IMR-90 (cell line): Measurements from ENCODE around the gene GAD2. TPM values are rescaled to one million over a fixed set of nuclear protein-coding genes. Genes with fewer than 3 reads are reported as not detected.

ENCODE experiments used
- ATAC-seq: fragments of 200-7000 bp; cut with Tn5 transposase; 2 replicates; pipeline ENCODE4 v1.9.1; 2020; ENCODE audit warnings: low read depth, mild to moderate bottlenecking, moderate library complexity
- BruUV-seq: library from RNA; stranded (reverse); fragments of 400-500 nt; replicated peaks from 2 replicates; lab custom pipeline; 2021; lab: Mats Ljungman, UMichigan
- CTCF ChIA-PET: fragments of 300-600 bp; formaldehyde crosslinking; extraction: SDS; loops from one replicate; lab custom pipeline; 2021; ENCODE audit warnings: antibody characterized with exemption; lab: Yijun Ruan, JAX
- POLR2A ChIA-PET: fragments of 300-600 bp; sonication (Branson Sonifier 250); formaldehyde crosslinking; loops from one replicate; lab custom pipeline; 2022; ENCODE audit warnings: antibody characterized with exemption; ENCODE audit not compliant: unreplicated experiment; lab: Charles Lee
- DNase-seq: peaks from one replicate; pipeline ENCODE4 v3.0.0; 2013
- H2AFZ ChIP-seq: replicated peaks from 2 replicates; pipeline ENCODE3; 2013; ENCODE audit warnings: low read length, mild to moderate bottlenecking; ENCODE audit not compliant: poor library complexity
- H2AK5ac ChIP-seq: 2 replicates; pipeline ENCODE4 v1.6.1; 2013; ENCODE audit warnings: low read depth, low read length, inconsistent platforms
- H2AK9ac ChIP-seq: replicated peaks from 2 replicates; pipeline ENCODE3; 2013; ENCODE audit warnings: mild to moderate bottlenecking, low read depth, low read length, moderate library complexity; ENCODE audit not compliant: poor library complexity
- H2BK120ac ChIP-seq: 2 replicates; pipeline ENCODE4 v1.6.1; 2013; ENCODE audit warnings: low read depth, low read length, inconsistent platforms
- H2BK15ac ChIP-seq: 3 replicates; pipeline ENCODE4 v1.6.1; 2013; ENCODE audit warnings: low read depth, low read length, inconsistent platforms
- H2BK20ac ChIP-seq: 2 replicates; pipeline ENCODE4 v1.6.1; 2013; ENCODE audit warnings: low read depth, mild to moderate bottlenecking, inconsistent platforms, low read length, moderate library complexity
- H2BK5ac ChIP-seq: 2 replicates; pipeline ENCODE4 v1.6.1; 2013; ENCODE audit warnings: mild to moderate bottlenecking, low read depth, low read length, inconsistent platforms; ENCODE audit not compliant: poor library complexity, severe bottlenecking
- H3K14ac ChIP-seq: replicated peaks from 2 replicates; pipeline ENCODE4 v1.6.1; 2013; ENCODE audit warnings: low read depth, low read length, inconsistent platforms
- H3K18ac ChIP-seq: 2 replicates; pipeline ENCODE4 v1.6.1; 2013; ENCODE audit warnings: low read depth, low read length, control low read depth
- H3K23ac ChIP-seq: 2 replicates; pipeline ENCODE4 v1.6.1; 2013; ENCODE audit warnings: low read depth, low read length, inconsistent platforms
- H3K27ac ChIP-seq: 2 replicates; pipeline ENCODE4 v1.5.1; 2013; ENCODE audit warnings: mild to moderate bottlenecking, control low read depth, low read length; ENCODE audit not compliant: insufficient read depth
- H3K27me3 ChIP-seq: 2 replicates; pipeline ENCODE4 v1.6.1; 2013; ENCODE audit warnings: low read length; ENCODE audit not compliant: control insufficient read depth, insufficient read depth
- H3K36me3 ChIP-seq: 2 replicates; pipeline ENCODE4 v1.6.1; 2013; ENCODE audit warnings: low read length, mixed read lengths; ENCODE audit not compliant: control insufficient read depth, insufficient read depth
- H3K4ac ChIP-seq: 2 replicates; pipeline ENCODE4 v1.6.1; 2013; ENCODE audit warnings: low read depth, low read length, inconsistent platforms
- H3K4me1 ChIP-seq: 2 replicates; pipeline ENCODE4 v1.6.1; 2013; ENCODE audit warnings: low read length, mixed read lengths; ENCODE audit not compliant: control insufficient read depth, insufficient read depth
- H3K4me2 ChIP-seq: 2 replicates; pipeline ENCODE4 v1.6.1; 2013; ENCODE audit warnings: low read depth, mild to moderate bottlenecking, control low read depth, low read length, moderate library complexity
- H3K4me3 ChIP-seq: 2 replicates; pipeline ENCODE4 v1.5.1; 2013; ENCODE audit warnings: low read depth, mild to moderate bottlenecking, control low read depth, low read length, moderate library complexity; ENCODE audit not compliant: insufficient read depth
- H3K56ac ChIP-seq: 2 replicates; pipeline ENCODE4 v1.6.1; 2013; ENCODE audit warnings: low read length, inconsistent platforms; ENCODE audit not compliant: insufficient read depth; ENCODE audit errors: extremely low read depth
- H3K79me1 ChIP-seq, 2 experiments: 2 replicates each; pipeline ENCODE4 v1.6.1; 2013; ENCODE audit warnings: low read length in 2 of 2, inconsistent platforms in 1 of 2, low read depth in 1 of 2
- H3K9ac ChIP-seq: 2 replicates; pipeline ENCODE4 v1.6.1; 2013; ENCODE audit warnings: low read depth, low read length, control low read depth
- H3K9me1 ChIP-seq: 2 replicates; pipeline ENCODE4 v1.6.1; 2013; ENCODE audit warnings: low read length, inconsistent platforms; ENCODE audit not compliant: insufficient read depth
- H3K9me3 ChIP-seq: 2 replicates; pipeline ENCODE4 v1.6.1; 2013; ENCODE audit warnings: low read length; ENCODE audit not compliant: control insufficient read depth, insufficient read depth
- H4K20me1 ChIP-seq: 2 replicates; pipeline ENCODE4 v1.6.1; 2013; ENCODE audit warnings: low read length, inconsistent platforms; ENCODE audit not compliant: insufficient read depth
- H4K5ac ChIP-seq: 2 replicates; pipeline ENCODE4 v1.6.1; 2013; ENCODE audit warnings: mild to moderate bottlenecking, low read depth, low read length, control low read depth
- H4K8ac ChIP-seq, 2 experiments: 2 replicates each; pipeline ENCODE4 v1.6.1; 2013; ENCODE audit warnings: low read depth in 2 of 2, low read length in 2 of 2, control low read depth in 1 of 2, inconsistent platforms in 1 of 2
- H4K91ac ChIP-seq: 2 replicates; pipeline ENCODE4 v1.6.1; 2013; ENCODE audit warnings: low read depth, low read length, inconsistent platforms; ENCODE audit not compliant: insufficient read depth
- BHLHE40 ChIP-seq: fragments of 150-350 bp; IDR thresholded peaks from 2 replicates; pipeline ENCODE4 v1.6.1; 2016; ENCODE audit warnings: mild to moderate bottlenecking, low read depth, low read length
- CHD1 ChIP-seq: IDR thresholded peaks from 2 replicates; pipeline ENCODE4 v1.6.1; 2012; ENCODE audit warnings: low read depth, low read length, improper control_type of control experiment
- FOS ChIP-seq: fragments of 150-350 bp; IDR thresholded peaks from 2 replicates; pipeline ENCODE4 v1.6.1; 2016; ENCODE audit warnings: low read depth, low read length
- NFE2L2 ChIP-seq: fragments of 150-350 bp; IDR thresholded peaks from 2 replicates; pipeline ENCODE4 v1.6.1; 2016; ENCODE audit warnings: low read depth, mild to moderate bottlenecking, low read length
- POLR2A ChIP-seq: IDR thresholded peaks from 2 replicates; pipeline ENCODE4 v1.6.1; 2012; ENCODE audit warnings: mild to moderate bottlenecking, low read depth, low read length
- RCOR1 ChIP-seq: IDR thresholded peaks from 2 replicates; pipeline ENCODE4 v1.6.1; 2012; ENCODE audit warnings: mild to moderate bottlenecking, low read length, improper control_type of control experiment; ENCODE audit not compliant: insufficient replicate concordance
- RFX5 ChIP-seq: IDR thresholded peaks from 2 replicates; pipeline ENCODE4 v1.8.0; 2012; ENCODE audit warnings: low read depth, mild to moderate bottlenecking, low read length, moderate library complexity
- WGBS, 2 experiments: methylation state at CpG; one replicate each; pipeline versions ENCODE4 v1.1.5 to v1.1.7; 2013; ENCODE audit warnings: missing lambda C conversion rate in 2 of 2; ENCODE audit not compliant: insufficient read length in 1 of 2; ENCODE audit errors: extremely low coverage in 2 of 2; 5-methylcytosine and 5-hydroxymethylcytosine counted together
- dilution Hi-C: fragments of 300-500 bp; cut with HindIII; formaldehyde crosslinking; loops from one replicate; pipeline ENCODE4 v1.14.3; 2018; ENCODE audit warnings: low sequenced_read_pairs; ENCODE audit not compliant: unreplicated experiment
- in situ Hi-C: fragments of 300-500 bp; cut with MboI; formaldehyde crosslinking; loops from 3 replicates; pipeline ENCODE4 v1.14.3; 2019; ENCODE audit warnings: low sequenced_read_pairs, inconsistent platforms, mixed read lengths
- intact Hi-C: fragments of 100-400 bp; cut with micrococcal nuclease; formaldehyde crosslinking; loops from 2 replicates; pipeline ENCODE4 v1.10.0; 2022
- polyA plus RNA-seq, 3 experiments: library from polyadenylated mRNA; depleted of rRNA; stranded (reverse); fragments of >200 nt; gene quantifications; 2 replicates each; pipeline ENCODE4 v1.2.3, GENCODE V29; 2012; ENCODE audit warnings: low replicate concordance in 1 of 3
- total RNA-seq: library from RNA; depleted of rRNA; stranded (reverse); fragments of >200 nt; gene quantifications from 2 replicates; pipeline ENCODE4 v1.2.3, GENCODE V29; 2012
- TF ChIP-seq, protein P1 (sequence below): fragments of 150-350 bp; IDR thresholded peaks from 2 replicates; pipeline ENCODE4 v1.6.1; 2017; ENCODE audit warnings: mild to moderate bottlenecking, antibody characterized with exemption, low read length, low read depth
- TF ChIP-seq, protein P2 (sequence below): conservative IDR thresholded peaks from 2 replicates; pipeline ENCODE4 v1.5.1; 2012; ENCODE audit warnings: mild to moderate bottlenecking, low read depth, low read length, improper control_type of control experiment

The GAD2 gene
- total and polyA plus RNA-seq, 2 of the 4 experiments (the other 2 are of a cell fraction) = not detected

DNA sequence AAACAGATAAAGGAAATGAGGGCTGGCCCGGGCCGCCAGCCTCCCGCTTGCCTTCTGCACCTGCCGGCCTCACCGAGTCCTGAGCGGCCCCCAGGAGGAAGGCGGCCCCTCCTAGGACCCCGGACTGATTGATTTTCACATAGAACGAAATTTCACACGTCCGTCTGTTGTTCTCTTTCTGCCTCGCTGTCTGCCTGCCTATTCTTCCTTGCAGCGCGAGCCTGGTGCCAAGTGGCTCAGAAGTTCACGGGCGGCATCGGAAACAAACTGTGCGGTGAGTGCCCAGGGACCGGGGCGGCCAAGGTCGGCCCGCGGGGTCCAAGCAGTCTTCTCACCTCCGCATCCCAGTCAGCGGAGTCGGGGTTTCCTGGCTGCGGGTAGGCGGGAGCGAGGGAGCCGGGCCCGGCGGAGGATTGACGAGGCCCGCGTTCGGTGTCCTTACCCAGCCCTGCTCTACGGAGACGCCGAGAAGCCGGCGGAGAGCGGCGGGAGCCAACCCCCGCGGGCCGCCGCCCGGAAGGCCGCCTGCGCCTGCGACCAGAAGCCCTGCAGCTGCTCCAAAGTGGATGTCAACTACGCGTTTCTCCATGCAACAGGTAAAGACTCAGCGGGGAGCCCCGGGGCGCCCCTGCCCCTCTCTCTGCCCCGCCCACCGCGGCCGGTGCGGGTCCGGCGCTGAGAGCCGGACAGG, 967 bp downstream of the GAD2 start:
- no peak overlapping the region for H3K14ac ChIP-seq
- no peaks in the 10 kb centered on the region for H4K20me1 ChIP-seq
- H4K8ac ChIP-seq = no peak overlapping the region
- no peak overlapping the region for H3K4me3 ChIP-seq
- H3K4ac ChIP-seq = no peak overlapping the region
- WGBS, 2 experiments = 0% methylated on average over 17 of the region's 64 CpGs; no CpG with 5 or more reads in 1 of the 2 experiments
- in situ Hi-C loops (no loop called here), intact Hi-C loops (no loop called here), dilution Hi-C loops (no loop called here)
- no peak overlapping the region for H4K5ac ChIP-seq
- no peak overlapping the region for H3K27ac ChIP-seq
- no peak overlapping the region for H3K56ac ChIP-seq
- no peak overlapping the region for H3K23ac ChIP-seq
- H3K18ac ChIP-seq = no peak overlapping the region
- H2AK9ac ChIP-seq = no peak overlapping the region
- H3K9me1 ChIP-seq = no peaks in the 10 kb centered on the region
- TF ChIP-seq RCOR1 = no peak
- no peak for TF ChIP-seq FOS
- TF ChIP-seq BHLHE40 = no peak
- no peak for TF ChIP-seq RFX5
- no peak for TF ChIP-seq NFE2L2
- no peak for TF ChIP-seq CHD1
- no peak for TF ChIP-seq POLR2A
- TF ChIP-seq, protein P1, sequence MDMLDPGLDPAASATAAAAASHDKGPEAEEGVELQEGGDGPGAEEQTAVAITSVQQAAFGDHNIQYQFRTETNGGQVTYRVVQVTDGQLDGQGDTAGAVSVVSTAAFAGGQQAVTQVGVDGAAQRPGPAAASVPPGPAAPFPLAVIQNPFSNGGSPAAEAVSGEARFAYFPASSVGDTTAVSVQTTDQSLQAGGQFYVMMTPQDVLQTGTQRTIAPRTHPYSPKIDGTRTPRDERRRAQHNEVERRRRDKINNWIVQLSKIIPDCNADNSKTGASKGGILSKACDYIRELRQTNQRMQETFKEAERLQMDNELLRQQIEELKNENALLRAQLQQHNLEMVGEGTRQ = no peak
- TF ChIP-seq, protein P2, sequence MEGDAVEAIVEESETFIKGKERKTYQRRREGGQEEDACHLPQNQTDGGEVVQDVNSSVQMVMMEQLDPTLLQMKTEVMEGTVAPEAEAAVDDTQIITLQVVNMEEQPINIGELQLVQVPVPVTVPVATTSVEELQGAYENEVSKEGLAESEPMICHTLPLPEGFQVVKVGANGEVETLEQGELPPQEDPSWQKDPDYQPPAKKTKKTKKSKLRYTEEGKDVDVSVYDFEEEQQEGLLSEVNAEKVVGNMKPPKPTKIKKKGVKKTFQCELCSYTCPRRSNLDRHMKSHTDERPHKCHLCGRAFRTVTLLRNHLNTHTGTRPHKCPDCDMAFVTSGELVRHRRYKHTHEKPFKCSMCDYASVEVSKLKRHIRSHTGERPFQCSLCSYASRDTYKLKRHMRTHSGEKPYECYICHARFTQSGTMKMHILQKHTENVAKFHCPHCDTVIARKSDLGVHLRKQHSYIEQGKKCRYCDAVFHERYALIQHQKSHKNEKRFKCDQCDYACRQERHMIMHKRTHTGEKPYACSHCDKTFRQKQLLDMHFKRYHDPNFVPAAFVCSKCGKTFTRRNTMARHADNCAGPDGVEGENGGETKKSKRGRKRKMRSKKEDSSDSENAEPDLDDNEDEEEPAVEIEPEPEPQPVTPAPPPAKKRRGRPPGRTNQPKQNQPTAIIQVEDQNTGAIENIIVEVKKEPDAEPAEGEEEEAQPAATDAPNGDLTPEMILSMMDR = no peak
- no peaks in the 10 kb centered on the region for H3K79me1 ChIP-seq
- H2AFZ ChIP-seq = no peak overlapping the region
- H3K9ac ChIP-seq = no peak overlapping the region
- ChIA-PET POLR2A (no interaction called here), CTCF (no interaction called here)
- no peak overlapping the region for H2AK5ac ChIP-seq
- ATAC-seq = no peak
- H3K36me3 ChIP-seq = no peaks in the 10 kb centered on the region
- H3K4me2 ChIP-seq = no peak overlapping the region
- peaks cover 9% of the 10 kb centered on the region; the same call in 1 of the 2 replicates for H3K9me3 ChIP-seq
- H2BK20ac ChIP-seq = no peak overlapping the region
- H2BK5ac ChIP-seq = no peak overlapping the region
- no peaks in the 10 kb centered on the region; the same call in 1 of the 2 replicates for H3K27me3 ChIP-seq
- no peak for DNase-seq
- H2BK15ac ChIP-seq = no peak overlapping the region
- H2BK120ac ChIP-seq = no peak overlapping the region
- no TSS peak for BruUV-seq
- no peak overlapping the region for H4K91ac ChIP-seq
- H3K4me1 ChIP-seq = no peaks in the 10 kb centered on the region
